SK-N-SH treated with all-trans-retinoic acid at 6 μM for 48 hours (cell line): ENCODE results near the gene FAM20B.

Source experiments
- ATAC-seq: fragments of 200-7000 bp; cut with Tn5 transposase; 3 replicates; pipeline ENCODE4 v1.9.1; 2020; ENCODE audit warnings: mild to moderate bottlenecking, moderate library complexity
- ARNTL ChIP-seq: fragments of 450-650 bp; formaldehyde crosslinking; IDR thresholded peaks from 2 replicates; pipeline ENCODE4 v1.5.0; 2020; ENCODE audit warnings: low read depth, mild to moderate bottlenecking, moderate library complexity, borderline replicate concordance
- BACH2 ChIP-seq: fragments of 250-450 bp; sonication (Bioruptor Pico); IDR thresholded peaks from 2 replicates; pipeline ENCODE4 v1.9.0; 2021; ENCODE audit warnings: mild to moderate bottlenecking, borderline replicate concordance
- ESRRG ChIP-seq: fragments of 250-450 bp; sonication (Bioruptor Pico); IDR thresholded peaks from 2 replicates; pipeline ENCODE4 v1.6.1; 2021; ENCODE audit warnings: mild to moderate bottlenecking
- GLIS3 ChIP-seq: fragments of 250-450 bp; sonication (Bioruptor Pico); IDR thresholded peaks from 2 replicates; pipeline ENCODE4 v1.5.0; 2020; ENCODE audit warnings: mild to moderate bottlenecking, moderate library complexity
- ISL1 ChIP-seq: fragments of 250-450 bp; sonication (Bioruptor Pico); IDR thresholded peaks from 2 replicates; pipeline ENCODE4 v2.1.2; 2022; ENCODE audit warnings: mild to moderate bottlenecking, moderate library complexity
- OSR1 ChIP-seq: fragments of 250-450 bp; sonication (Bioruptor Pico); IDR thresholded peaks from 2 replicates; pipeline ENCODE4 v1.8.0; 2022; ENCODE audit warnings: moderate library complexity, mild to moderate bottlenecking, inconsistent platforms
- PPARA ChIP-seq: fragments of 250-450 bp; sonication (Bioruptor Pico); IDR thresholded peaks from 2 replicates; pipeline ENCODE4 v1.5.0; 2020; ENCODE audit warnings: mild to moderate bottlenecking, borderline replicate concordance
- RARB ChIP-seq: fragments of 250-450 bp; sonication (Bioruptor Pico); IDR thresholded peaks from 2 replicates; pipeline ENCODE4 v1.8.0; 2021; ENCODE audit warnings: mild to moderate bottlenecking, moderate library complexity
- SNAI2 ChIP-seq: fragments of 250-450 bp; sonication (Bioruptor Pico); IDR thresholded peaks from 2 replicates; pipeline ENCODE4 v1.5.0; 2020; ENCODE audit warnings: mild to moderate bottlenecking, moderate library complexity
- TCF4 ChIP-seq: fragments of 250-450 bp; sonication (Bioruptor Pico); IDR thresholded peaks from 2 replicates; pipeline ENCODE4 v1.8.0; 2021; ENCODE audit warnings: mild to moderate bottlenecking, moderate library complexity, borderline replicate concordance
- TOX ChIP-seq: fragments of 250-450 bp; sonication (Bioruptor Pico); IDR thresholded peaks from 2 replicates; pipeline ENCODE4 v1.8.0; 2021; ENCODE audit warnings: mild to moderate bottlenecking, moderate library complexity, borderline replicate concordance
- ZFP3 ChIP-seq: fragments of 250-450 bp; sonication (Bioruptor Pico); IDR thresholded peaks from 2 replicates; pipeline ENCODE4 v1.5.0; 2020; ENCODE audit warnings: mild to moderate bottlenecking, moderate library complexity
- ZFP30 ChIP-seq: fragments of 450-650 bp; formaldehyde crosslinking; IDR thresholded peaks from 2 replicates; pipeline ENCODE4 v1.5.0; 2022; ENCODE audit warnings: mild to moderate bottlenecking, moderate library complexity
- ZNF565 ChIP-seq: fragments of 450-650 bp; formaldehyde crosslinking; conservative IDR thresholded peaks from 2 replicates; pipeline ENCODE4 v1.5.0; 2020; ENCODE audit warnings: low read depth, mild to moderate bottlenecking, moderate library complexity
- ZNF70 ChIP-seq: fragments of 450-650 bp; formaldehyde crosslinking; IDR thresholded peaks from 2 replicates; pipeline ENCODE4 v1.5.0; 2020; ENCODE audit warnings: mild to moderate bottlenecking, moderate library complexity
- ZNF8 ChIP-seq: fragments of 450-650 bp; formaldehyde crosslinking; IDR thresholded peaks from 2 replicates; pipeline ENCODE4 v1.5.0; 2020; ENCODE audit warnings: mild to moderate bottlenecking, moderate library complexity
- TF ChIP-seq, protein P1 (sequence below): fragments of 250-450 bp; sonication (Bioruptor Pico); IDR thresholded peaks from 2 replicates; pipeline ENCODE4 v1.5.0; 2020; ENCODE audit warnings: mild to moderate bottlenecking, moderate library complexity
- TF ChIP-seq, protein P2 (sequence below): fragments of 250-450 bp; sonication (Bioruptor Pico); IDR thresholded peaks from 2 replicates; pipeline ENCODE4 v1.5.1; 2020; ENCODE audit warnings: low read depth, mild to moderate bottlenecking, moderate library complexity
- TF ChIP-seq, protein P3 (sequence below): fragments of 250-450 bp; sonication (Bioruptor Pico); IDR thresholded peaks from 2 replicates; pipeline ENCODE4 v1.8.0; 2020; ENCODE audit warnings: mild to moderate bottlenecking, moderate library complexity, borderline replicate concordance
- TF ChIP-seq, protein P4 (sequence below): fragments of 250-450 bp; sonication (Bioruptor Pico); IDR thresholded peaks from 2 replicates; pipeline ENCODE4 v1.8.0; 2021; ENCODE audit warnings: low read depth, mild to moderate bottlenecking, moderate library complexity, borderline replicate concordance
- TF ChIP-seq, protein P5 (sequence below): fragments of 250-450 bp; sonication (Bioruptor Pico); IDR thresholded peaks from 2 replicates; pipeline ENCODE4 v1.5.1; 2021; ENCODE audit warnings: mild to moderate bottlenecking, moderate library complexity

Gene FAM20B

DNA sequence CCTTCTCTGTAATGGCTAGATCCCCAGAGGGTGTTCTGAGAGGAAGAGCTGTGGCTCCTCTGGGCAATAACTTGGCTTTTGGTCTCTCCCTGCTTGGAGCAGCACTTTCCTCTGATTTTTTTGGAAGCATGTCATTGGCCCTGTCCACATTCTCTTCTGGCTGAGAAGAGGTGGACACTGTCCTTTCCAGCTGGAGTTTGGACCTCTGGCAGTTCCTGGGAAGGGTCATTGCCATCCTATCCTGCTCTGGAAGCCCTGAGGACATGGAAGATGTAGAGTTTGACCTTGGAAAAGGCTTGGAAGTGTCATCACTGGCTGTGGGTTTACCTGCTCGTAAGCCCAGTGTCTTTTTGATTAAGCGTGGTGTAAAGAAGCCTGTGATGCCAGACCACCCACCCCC is 83.0 kb downstream of the FAM20B start:
- ATAC-seq, result no peak
- no peak for TF ChIP-seq ARNTL (CRISPR knock-in tag)
- TF ChIP-seq ISL1, result no peak
- TF ChIP-seq, protein P1, sequence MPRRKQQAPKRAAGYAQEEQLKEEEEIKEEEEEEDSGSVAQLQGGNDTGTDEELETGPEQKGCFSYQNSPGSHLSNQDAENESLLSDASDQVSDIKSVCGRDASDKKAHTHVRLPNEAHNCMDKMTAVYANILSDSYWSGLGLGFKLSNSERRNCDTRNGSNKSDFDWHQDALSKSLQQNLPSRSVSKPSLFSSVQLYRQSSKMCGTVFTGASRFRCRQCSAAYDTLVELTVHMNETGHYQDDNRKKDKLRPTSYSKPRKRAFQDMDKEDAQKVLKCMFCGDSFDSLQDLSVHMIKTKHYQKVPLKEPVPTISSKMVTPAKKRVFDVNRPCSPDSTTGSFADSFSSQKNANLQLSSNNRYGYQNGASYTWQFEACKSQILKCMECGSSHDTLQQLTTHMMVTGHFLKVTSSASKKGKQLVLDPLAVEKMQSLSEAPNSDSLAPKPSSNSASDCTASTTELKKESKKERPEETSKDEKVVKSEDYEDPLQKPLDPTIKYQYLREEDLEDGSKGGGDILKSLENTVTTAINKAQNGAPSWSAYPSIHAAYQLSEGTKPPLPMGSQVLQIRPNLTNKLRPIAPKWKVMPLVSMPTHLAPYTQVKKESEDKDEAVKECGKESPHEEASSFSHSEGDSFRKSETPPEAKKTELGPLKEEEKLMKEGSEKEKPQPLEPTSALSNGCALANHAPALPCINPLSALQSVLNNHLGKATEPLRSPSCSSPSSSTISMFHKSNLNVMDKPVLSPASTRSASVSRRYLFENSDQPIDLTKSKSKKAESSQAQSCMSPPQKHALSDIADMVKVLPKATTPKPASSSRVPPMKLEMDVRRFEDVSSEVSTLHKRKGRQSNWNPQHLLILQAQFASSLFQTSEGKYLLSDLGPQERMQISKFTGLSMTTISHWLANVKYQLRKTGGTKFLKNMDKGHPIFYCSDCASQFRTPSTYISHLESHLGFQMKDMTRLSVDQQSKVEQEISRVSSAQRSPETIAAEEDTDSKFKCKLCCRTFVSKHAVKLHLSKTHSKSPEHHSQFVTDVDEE (CRISPR knock-in tag), result no peak
- TF ChIP-seq, protein P2, sequence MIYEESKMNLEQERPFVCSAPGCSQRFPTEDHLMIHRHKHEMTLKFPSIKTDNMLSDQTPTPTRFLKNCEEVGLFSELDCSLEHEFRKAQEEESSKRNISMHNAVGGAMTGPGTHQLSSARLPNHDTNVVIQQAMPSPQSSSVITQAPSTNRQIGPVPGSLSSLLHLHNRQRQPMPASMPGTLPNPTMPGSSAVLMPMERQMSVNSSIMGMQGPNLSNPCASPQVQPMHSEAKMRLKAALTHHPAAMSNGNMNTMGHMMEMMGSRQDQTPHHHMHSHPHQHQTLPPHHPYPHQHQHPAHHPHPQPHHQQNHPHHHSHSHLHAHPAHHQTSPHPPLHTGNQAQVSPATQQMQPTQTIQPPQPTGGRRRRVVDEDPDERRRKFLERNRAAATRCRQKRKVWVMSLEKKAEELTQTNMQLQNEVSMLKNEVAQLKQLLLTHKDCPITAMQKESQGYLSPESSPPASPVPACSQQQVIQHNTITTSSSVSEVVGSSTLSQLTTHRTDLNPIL, result no peak
- no peak for TF ChIP-seq RARB
- TF ChIP-seq TCF4 (CRISPR knock-in tag), result no peak
- TF ChIP-seq ZNF565, result no peak
- TF ChIP-seq ZNF8 (CRISPR knock-in tag), result no peak
- TF ChIP-seq, protein P3, sequence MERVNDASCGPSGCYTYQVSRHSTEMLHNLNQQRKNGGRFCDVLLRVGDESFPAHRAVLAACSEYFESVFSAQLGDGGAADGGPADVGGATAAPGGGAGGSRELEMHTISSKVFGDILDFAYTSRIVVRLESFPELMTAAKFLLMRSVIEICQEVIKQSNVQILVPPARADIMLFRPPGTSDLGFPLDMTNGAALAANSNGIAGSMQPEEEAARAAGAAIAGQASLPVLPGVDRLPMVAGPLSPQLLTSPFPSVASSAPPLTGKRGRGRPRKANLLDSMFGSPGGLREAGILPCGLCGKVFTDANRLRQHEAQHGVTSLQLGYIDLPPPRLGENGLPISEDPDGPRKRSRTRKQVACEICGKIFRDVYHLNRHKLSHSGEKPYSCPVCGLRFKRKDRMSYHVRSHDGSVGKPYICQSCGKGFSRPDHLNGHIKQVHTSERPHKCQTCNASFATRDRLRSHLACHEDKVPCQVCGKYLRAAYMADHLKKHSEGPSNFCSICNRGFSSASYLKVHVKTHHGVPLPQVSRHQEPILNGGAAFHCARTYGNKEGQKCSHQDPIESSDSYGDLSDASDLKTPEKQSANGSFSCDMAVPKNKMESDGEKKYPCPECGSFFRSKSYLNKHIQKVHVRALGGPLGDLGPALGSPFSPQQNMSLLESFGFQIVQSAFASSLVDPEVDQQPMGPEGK, result no peak
- TF ChIP-seq ZFP3 (CRISPR knock-in tag), result no peak
- TF ChIP-seq, protein P4, sequence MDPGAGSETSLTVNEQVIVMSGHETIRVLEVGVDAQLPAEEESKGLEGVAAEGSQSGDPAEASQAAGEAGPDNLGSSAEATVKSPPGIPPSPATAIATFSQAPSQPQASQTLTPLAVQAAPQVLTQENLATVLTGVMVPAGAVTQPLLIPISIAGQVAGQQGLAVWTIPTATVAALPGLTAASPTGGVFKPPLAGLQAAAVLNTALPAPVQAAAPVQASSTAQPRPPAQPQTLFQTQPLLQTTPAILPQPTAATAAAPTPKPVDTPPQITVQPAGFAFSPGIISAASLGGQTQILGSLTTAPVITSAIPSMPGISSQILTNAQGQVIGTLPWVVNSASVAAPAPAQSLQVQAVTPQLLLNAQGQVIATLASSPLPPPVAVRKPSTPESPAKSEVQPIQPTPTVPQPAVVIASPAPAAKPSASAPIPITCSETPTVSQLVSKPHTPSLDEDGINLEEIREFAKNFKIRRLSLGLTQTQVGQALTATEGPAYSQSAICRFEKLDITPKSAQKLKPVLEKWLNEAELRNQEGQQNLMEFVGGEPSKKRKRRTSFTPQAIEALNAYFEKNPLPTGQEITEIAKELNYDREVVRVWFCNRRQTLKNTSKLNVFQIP, result no peak
- no peak for TF ChIP-seq BACH2 (CRISPR knock-in tag)
- TF ChIP-seq, protein P5, sequence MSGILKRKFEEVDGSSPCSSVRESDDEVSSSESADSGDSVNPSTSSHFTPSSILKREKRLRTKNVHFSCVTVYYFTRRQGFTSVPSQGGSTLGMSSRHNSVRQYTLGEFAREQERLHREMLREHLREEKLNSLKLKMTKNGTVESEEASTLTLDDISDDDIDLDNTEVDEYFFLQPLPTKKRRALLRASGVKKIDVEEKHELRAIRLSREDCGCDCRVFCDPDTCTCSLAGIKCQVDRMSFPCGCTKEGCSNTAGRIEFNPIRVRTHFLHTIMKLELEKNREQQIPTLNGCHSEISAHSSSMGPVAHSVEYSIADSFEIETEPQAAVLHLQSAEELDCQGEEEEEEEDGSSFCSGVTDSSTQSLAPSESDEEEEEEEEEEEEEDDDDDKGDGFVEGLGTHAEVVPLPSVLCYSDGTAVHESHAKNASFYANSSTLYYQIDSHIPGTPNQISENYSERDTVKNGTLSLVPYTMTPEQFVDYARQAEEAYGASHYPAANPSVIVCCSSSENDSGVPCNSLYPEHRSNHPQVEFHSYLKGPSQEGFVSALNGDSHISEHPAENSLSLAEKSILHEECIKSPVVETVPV (CRISPR knock-in tag), result no peak
- no peak for TF ChIP-seq OSR1 (CRISPR knock-in tag)
- no peak for TF ChIP-seq ZNF70
- no peak for TF ChIP-seq GLIS3 (CRISPR knock-in tag)
- TF ChIP-seq ZFP30, result no peak
- no peak for TF ChIP-seq ESRRG
- TF ChIP-seq, all 23 proteins: peak for 0

DNA sequence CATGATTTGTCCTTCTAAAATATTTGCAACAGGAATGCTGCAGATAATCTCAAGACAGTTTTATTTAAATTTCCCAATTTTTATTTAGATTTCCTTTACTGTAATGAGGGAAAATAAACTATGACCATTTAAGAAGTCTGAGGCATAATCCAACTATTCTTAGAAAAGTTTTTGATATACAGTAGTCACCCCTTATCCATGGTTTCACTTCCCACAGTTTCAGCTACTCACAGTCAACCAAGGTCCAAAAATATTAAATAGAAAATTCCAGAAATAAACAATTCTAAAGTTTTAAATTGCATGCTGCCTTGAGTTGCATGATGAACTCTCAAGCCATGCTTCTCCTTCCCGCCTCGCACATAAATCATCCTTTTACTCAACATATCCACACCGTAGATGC is 89.5 kb downstream of the FAM20B start:
- ATAC-seq, result no peak
- TF ChIP-seq BACH2 (CRISPR knock-in tag), result no peak
- TF ChIP-seq SNAI2 (CRISPR knock-in tag), result no peak
- TF ChIP-seq, protein P1 (CRISPR knock-in tag), result no peak
- TF ChIP-seq ZNF70, result no peak
- TF ChIP-seq ZNF565, result no peak
- TF ChIP-seq GLIS3 (CRISPR knock-in tag), result no peak
- TF ChIP-seq TCF4 (CRISPR knock-in tag), result no peak
- TF ChIP-seq TOX (CRISPR knock-in tag), result no peak
- no peak for TF ChIP-seq ZFP3 (CRISPR knock-in tag)
- TF ChIP-seq PPARA (CRISPR knock-in tag), result no peak
- TF ChIP-seq, all 23 proteins: peak for 0
